GM12878 (cell line): ENCODE data around the gene RASA1. TPM values are rescaled to one million over a fixed set of nuclear protein-coding genes. Genes with fewer than 3 reads are reported as not detected.
A peak's percentile ranks its signal among the peaks of the same experiment; 100 is the strongest.

Experiments used
- ATF3 ChIP-seq: IDR thresholded peaks from 2 replicates; pipeline ENCODE4 v1.6.1; 2011; ENCODE audit warnings: low read depth, mild to moderate bottlenecking, low read length, moderate library complexity, borderline replicate concordance; ENCODE audit errors: extremely low read depth
- IRF5 ChIP-seq: fragments of 450-650 bp; IDR thresholded peaks from 2 replicates; pipeline ENCODE4 v1.6.1; 2017; ENCODE audit warnings: borderline replicate concordance
- JUNB ChIP-seq: IDR thresholded peaks from 2 replicates; pipeline ENCODE4 v1.6.1; 2016; ENCODE audit warnings: antibody characterized with exemption, mild to moderate bottlenecking
- LARP7 ChIP-seq: fragments of 450-650 bp; IDR thresholded peaks from 2 replicates; pipeline ENCODE4 v1.6.1; 2017; ENCODE audit warnings: mild to moderate bottlenecking
- MAX ChIP-seq: IDR thresholded peaks from 2 replicates; pipeline ENCODE4 v1.6.1; 2012; ENCODE audit warnings: low read depth, low read length, improper control_type of control experiment
- MEF2A ChIP-seq: IDR thresholded peaks from 2 replicates; pipeline ENCODE4 v1.6.1; 2011; ENCODE audit warnings: low read depth, mild to moderate bottlenecking, low read length, moderate library complexity; ENCODE audit not compliant: insufficient read depth
- NFIC ChIP-seq: IDR thresholded peaks from 2 replicates; pipeline ENCODE4 v1.6.1; 2012; ENCODE audit warnings: low read depth, mild to moderate bottlenecking, inconsistent platforms, low read length, moderate library complexity
- PKNOX1 ChIP-seq: fragments of 450-650 bp; IDR thresholded peaks from 2 replicates; pipeline ENCODE4 v1.6.1; 2016; ENCODE audit warnings: mild to moderate bottlenecking
- RB1 ChIP-seq: fragments of 450-650 bp; formaldehyde crosslinking; IDR thresholded peaks from 2 replicates; pipeline ENCODE4 v1.6.1; 2017; ENCODE audit warnings: mild to moderate bottlenecking, borderline replicate concordance
- SMARCA5 ChIP-seq: fragments of 450-650 bp; IDR thresholded peaks from 2 replicates; pipeline ENCODE4 v1.6.1; 2017; ENCODE audit warnings: mild to moderate bottlenecking
- SREBF1 ChIP-seq: IDR thresholded peaks from 2 replicates; pipeline ENCODE4 v1.6.1; 2012; ENCODE audit warnings: mild to moderate bottlenecking, low read length
- TCF12 ChIP-seq: IDR thresholded peaks from 2 replicates; pipeline ENCODE4 v1.6.1; 2011; ENCODE audit warnings: low read depth, mild to moderate bottlenecking, low read length
- YY1 ChIP-seq: IDR thresholded peaks from 2 replicates; pipeline ENCODE4 v1.6.1; 2011; ENCODE audit warnings: low read depth, mild to moderate bottlenecking, low read length
- ZNF217 ChIP-seq: fragments of 450-650 bp; IDR thresholded peaks from 2 replicates; pipeline ENCODE4 v1.6.1; 2017; ENCODE audit warnings: antibody characterized with exemption, mild to moderate bottlenecking
- ZNF24 ChIP-seq: fragments of 450-650 bp; IDR thresholded peaks from 2 replicates; pipeline ENCODE4 v1.6.1; 2017; ENCODE audit warnings: antibody characterized with exemption, mild to moderate bottlenecking
- polyA plus RNA-seq, 11 experiments: library from polyadenylated mRNA; depleted of rRNA in 4 of 11; unstranded in 6 of 11; stranded (reverse) in 5 of 11; fragments of >200 nt; fragmentation: Nextera tagmentation in 4 of 11; fragmentation: Illumina TruSeq in 1 of 11; extraction: Ambion mirVana in 4 of 11; extraction: Trizol in 1 of 11; gene quantifications; 1 replicate in 1 of 11; 2 replicates in 10 of 11; pipeline versions ENCODE4 v1.2.1 to v1.2.3, GENCODE V29; 2011 to 2016; ENCODE audit warnings: inconsistent platforms in 2 of 11, missing spikeins in 2 of 11, low read depth in 1 of 11
- total RNA-seq, 4 experiments: library from RNA; depleted of rRNA in 3 of 4; stranded (reverse); fragments of >200 nt in 3 of 4; fragmentation: Illumina TruSeq in 1 of 4; extraction: Trizol in 1 of 4; gene quantifications; 2 replicates each; pipeline versions ENCODE4 v1.2.1 to v1.2.3, GENCODE V29; 2013 to 2021
- TF ChIP-seq, protein P1 (sequence below): fragments of 450-650 bp; formaldehyde crosslinking; IDR thresholded peaks from 2 replicates; pipeline ENCODE4 v1.5.0; 2022; ENCODE audit warnings: mild to moderate bottlenecking, missing genetic modification characterization
- TF ChIP-seq, protein P2 (sequence below): fragments of 450-650 bp; IDR thresholded peaks from 2 replicates; pipeline ENCODE4 v1.6.1; 2017; ENCODE audit warnings: mild to moderate bottlenecking, low read depth, inconsistent platforms; ENCODE audit not compliant: poor library complexity, severe bottlenecking
- TF ChIP-seq, protein P3 (sequence below): fragments of 450-650 bp; IDR thresholded peaks from 2 replicates; pipeline ENCODE4 v1.6.1; 2016; ENCODE audit warnings: mild to moderate bottlenecking, moderate library complexity, borderline replicate concordance

RASA1 gene
- total and polyA plus RNA-seq, 10 of the 15 experiments (the other 5 are each of a cell fraction or from before 2014, with no cell fraction given) = 7.8 to 72.3 (median 21.8) TPM

GRCh38 chr5:87347272-87347671 lies 79.6 kb downstream of the RASA1 start (continued):
- TF ChIP-seq, protein P1, sequence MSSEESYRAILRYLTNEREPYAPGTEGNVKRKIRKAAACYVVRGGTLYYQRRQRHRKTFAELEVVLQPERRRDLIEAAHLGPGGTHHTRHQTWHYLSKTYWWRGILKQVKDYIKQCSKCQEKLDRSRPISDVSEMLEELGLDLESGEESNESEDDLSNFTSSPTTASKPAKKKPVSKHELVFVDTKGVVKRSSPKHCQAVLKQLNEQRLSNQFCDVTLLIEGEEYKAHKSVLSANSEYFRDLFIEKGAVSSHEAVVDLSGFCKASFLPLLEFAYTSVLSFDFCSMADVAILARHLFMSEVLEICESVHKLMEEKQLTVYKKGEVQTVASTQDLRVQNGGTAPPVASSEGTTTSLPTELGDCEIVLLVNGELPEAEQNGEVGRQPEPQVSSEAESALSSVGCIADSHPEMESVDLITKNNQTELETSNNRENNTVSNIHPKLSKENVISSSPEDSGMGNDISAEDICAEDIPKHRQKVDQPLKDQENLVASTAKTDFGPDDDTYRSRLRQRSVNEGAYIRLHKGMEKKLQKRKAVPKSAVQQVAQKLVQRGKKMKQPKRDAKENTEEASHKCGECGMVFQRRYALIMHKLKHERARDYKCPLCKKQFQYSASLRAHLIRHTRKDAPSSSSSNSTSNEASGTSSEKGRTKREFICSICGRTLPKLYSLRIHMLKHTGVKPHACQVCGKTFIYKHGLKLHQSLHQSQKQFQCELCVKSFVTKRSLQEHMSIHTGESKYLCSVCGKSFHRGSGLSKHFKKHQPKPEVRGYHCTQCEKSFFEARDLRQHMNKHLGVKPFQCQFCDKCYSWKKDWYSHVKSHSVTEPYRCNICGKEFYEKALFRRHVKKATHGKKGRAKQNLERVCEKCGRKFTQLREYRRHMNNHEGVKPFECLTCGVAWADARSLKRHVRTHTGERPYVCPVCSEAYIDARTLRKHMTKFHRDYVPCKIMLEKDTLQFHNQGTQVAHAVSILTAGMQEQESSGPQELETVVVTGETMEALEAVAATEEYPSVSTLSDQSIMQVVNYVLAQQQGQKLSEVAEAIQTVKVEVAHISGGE (CRISPR knock-in tag) = no peak
- TF ChIP-seq ZNF217 (peak; percentile 82; the same call in 1 of the 2 replicates), PKNOX1 (no peak), JUNB (no peak), NFIC (peak; percentile 61; the same call in 1 of the 2 replicates), RB1 (no peak), YY1 (no peak), ZNF24 (0 out of 2 replicates have a peak, but pooled peaks have one; percentile 32), MEF2A (peak; percentile 69; the same call in 1 of the 2 replicates), MAX (no peak), ATF3 (no peak), SMARCA5 (no peak), LARP7 (no peak), IRF5 (no peak), SREBF1 (0 out of 2 replicates have a peak, but pooled peaks have one; percentile 19), TCF12 (no peak)
- TF ChIP-seq, protein P2, sequence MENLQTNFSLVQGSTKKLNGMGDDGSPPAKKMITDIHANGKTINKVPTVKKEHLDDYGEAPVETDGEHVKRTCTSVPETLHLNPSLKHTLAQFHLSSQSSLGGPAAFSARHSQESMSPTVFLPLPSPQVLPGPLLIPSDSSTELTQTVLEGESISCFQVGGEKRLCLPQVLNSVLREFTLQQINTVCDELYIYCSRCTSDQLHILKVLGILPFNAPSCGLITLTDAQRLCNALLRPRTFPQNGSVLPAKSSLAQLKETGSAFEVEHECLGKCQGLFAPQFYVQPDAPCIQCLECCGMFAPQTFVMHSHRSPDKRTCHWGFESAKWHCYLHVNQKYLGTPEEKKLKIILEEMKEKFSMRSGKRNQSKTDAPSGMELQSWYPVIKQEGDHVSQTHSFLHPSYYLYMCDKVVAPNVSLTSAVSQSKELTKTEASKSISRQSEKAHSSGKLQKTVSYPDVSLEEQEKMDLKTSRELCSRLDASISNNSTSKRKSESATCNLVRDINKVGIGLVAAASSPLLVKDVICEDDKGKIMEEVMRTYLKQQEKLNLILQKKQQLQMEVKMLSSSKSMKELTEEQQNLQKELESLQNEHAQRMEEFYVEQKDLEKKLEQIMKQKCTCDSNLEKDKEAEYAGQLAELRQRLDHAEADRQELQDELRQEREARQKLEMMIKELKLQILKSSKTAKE = no peak
- TF ChIP-seq, protein P3, sequence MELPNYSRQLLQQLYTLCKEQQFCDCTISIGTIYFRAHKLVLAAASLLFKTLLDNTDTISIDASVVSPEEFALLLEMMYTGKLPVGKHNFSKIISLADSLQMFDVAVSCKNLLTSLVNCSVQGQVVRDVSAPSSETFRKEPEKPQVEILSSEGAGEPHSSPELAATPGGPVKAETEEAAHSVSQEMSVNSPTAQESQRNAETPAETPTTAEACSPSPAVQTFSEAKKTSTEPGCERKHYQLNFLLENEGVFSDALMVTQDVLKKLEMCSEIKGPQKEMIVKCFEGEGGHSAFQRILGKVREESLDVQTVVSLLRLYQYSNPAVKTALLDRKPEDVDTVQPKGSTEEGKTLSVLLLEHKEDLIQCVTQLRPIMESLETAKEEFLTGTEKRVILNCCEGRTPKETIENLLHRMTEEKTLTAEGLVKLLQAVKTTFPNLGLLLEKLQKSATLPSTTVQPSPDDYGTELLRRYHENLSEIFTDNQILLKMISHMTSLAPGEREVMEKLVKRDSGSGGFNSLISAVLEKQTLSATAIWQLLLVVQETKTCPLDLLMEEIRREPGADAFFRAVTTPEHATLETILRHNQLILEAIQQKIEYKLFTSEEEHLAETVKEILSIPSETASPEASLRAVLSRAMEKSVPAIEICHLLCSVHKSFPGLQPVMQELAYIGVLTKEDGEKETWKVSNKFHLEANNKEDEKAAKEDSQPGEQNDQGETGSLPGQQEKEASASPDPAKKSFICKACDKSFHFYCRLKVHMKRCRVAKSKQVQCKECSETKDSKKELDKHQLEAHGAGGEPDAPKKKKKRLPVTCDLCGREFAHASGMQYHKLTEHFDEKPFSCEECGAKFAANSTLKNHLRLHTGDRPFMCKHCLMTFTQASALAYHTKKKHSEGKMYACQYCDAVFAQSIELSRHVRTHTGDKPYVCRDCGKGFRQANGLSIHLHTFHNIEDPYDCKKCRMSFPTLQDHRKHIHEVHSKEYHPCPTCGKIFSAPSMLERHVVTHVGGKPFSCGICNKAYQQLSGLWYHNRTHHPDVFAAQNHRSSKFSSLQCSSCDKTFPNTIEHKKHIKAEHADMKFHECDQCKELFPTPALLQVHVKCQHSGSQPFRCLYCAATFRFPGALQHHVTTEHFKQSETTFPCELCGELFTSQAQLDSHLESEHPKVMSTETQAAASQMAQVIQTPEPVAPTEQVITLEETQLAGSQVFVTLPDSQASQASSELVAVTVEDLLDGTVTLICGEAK = no peak
